Measurements from ENCODE around the gene MFSD12.
"Not testable (repeated sequence)": the region's sequence is repeated elsewhere in the genome, so short reads cannot be mapped to it uniquely, and the experiment has no call there.

The MFSD12 gene

GRCh38 chr19:3508771-3509535, 48.4 kb downstream of the MFSD12 start:
- no peak for DNase-seq (ENCODE audit: low read depth in 2 of 2, low spot score in 1 of 2)

DNA sequence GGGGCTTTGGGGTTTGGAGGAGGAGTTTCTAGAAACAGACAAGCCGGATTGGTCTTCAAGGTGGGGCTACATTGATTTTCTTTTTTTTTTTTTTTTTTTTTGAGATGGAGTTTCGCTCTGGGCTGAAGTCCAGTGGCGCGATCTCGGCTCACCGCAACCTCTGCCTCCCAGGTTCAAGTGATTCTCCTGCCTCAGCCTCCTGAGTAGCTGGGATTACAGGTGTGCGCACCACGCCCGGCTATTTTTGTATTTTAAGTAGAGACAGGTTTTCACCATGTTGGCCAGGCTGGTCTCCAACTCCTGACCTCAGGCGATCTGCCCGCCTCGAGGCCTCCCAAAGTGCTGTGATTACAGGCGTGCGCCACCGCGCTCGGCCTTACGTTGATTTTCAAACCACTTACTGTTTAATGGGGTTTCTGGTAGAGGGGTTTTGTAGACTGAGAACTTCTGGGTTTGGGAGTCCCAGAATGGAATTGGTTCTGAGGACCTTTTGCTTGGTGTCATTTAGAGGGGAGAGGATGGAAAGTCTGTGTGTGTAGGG, 49.2 kb downstream of the MFSD12 start:
- DNase-seq (ENCODE audit: low read depth in 2 of 2, low spot score in 1 of 2), result not testable (repeated sequence)

DNA sequence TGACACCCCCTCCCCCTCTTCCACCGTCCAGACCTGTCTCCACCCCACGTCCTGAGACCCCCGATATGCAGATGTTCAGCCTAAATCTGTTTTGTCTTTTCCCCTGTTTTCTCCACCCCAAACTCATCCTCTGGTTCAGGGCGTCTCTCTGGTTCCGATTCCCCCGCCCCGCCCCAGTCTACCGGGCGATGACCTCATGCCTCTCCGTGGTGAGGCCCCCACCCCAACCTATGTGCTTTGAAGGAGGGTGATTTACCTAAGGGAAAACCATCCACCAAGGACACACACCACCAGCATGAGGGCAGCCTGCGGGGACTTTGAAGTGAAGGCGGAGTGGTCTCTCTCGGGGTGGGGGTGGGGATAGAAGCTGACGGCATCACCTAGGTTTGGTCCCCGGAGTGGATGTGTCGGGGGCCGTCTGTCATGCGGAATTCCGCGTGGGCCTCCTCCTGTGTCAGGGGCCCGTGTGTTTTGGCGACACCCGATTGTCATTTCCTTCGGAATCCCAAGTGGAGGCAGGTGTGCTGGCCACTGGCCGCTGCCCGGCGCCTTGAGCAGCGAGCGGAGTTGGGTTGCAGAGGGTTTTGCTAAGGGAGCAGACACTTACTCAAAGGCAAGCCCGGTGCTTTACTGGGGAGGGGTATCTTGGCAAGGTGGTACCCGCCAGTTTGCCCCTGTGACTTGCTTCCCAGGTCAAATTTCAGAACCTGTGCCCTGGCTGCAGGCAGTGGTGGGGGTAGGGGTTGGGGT, 49.8 kb downstream of the MFSD12 start:
- no peak for DNase-seq (ENCODE audit: low read depth in 2 of 2, low spot score in 1 of 2)

GRCh38 chr19:3506384-3507340, 50.7 kb downstream of the MFSD12 start:
- DNase-seq (ENCODE audit: low read depth in 2 of 2, low spot score in 1 of 2), result no peak

- peak; percentile 98 to 99 for DNase-seq (ENCODE audit: low read depth in 2 of 2, low spot score in 1 of 2)
These were observed 51.6 kb downstream of the MFSD12 start, which contains the start of gene FZR1 for GRCh38 chr19:3505598-3506383. FZR1 (plus strand) TSS chr19:3506311; CDS start chr19:3522990, 16,679 bp downstream.

DNA sequence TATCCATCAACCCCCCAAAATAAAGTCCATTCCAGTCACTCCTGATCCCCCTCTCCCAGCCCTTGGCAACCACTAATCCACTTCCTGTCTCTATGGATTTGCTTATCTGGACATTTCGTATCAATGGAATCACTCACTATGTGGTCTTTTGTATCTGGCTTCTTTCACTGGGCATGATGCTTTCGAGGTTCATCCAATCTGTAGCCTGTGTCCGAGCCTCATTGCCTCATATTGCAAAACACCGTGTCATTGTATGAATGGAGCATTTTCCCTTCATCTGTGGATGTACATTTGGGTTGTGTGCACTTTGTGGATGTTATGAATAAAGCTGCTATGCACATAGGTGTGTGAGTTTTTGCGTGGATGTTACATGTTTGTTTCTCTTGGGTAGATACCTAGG, 52.7 kb downstream of the MFSD12 start:
- no peak for DNase-seq (ENCODE audit: low read depth in 2 of 2, low spot score in 1 of 2)

GRCh38 chr19:3503036-3503572, 54.3 kb downstream of the MFSD12 start:
- no peak for DNase-seq (ENCODE audit: low read depth in 2 of 2, low spot score in 1 of 2)

DNA sequence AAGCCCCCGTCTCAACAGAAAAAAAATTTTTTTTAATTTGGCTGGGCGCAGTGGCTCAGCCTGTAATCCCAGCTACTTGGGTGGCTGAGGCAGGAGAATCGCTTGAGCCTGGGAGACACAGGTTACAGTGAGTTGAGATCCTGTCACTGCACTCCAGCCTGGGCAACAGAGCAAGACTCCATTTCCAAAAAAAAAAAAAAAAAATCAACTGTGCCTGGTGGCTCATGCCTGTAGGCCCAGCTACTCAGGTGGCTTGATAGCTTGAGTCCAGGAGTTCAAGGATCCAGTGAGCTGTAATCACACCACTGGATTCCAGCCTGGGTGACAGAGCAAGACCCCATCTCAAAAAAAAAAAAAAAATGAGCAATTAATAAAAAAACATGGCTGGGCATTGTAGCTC, 55.6 kb downstream of the MFSD12 start:
- no peak for DNase-seq (ENCODE audit: low read depth in 2 of 2, low spot score in 1 of 2)

DNA sequence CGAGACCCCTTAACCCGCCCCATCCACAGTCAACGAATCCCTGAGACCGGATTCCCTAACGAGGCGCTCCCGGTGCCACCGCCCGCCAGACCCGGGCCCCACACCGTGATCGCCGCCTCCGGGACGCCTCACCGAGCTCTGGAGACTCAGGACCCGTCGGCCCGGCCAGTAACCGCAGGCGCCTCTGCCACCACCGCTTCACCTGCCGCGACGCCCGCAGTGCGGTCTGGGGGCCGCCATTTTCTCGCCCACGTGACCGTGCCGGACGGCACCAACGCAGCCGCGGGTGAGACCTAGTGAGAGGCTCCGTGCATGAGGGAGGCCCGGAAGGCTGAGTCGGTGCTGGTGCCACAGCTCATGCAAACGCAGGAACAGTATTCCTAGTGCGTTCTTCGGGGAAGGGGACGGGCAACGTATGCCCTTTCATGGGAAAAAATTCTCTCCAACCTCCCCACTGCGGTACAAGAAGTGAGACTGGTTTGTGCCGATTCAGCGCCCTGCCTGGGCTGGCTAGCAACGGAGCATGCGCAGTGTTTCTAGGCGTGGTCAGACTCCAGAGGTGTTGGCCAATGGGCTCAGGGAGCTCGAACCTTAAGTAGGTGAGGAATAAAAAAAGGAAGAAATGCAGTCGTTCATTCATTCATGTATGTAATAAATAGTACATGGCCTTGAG, 56.8 kb downstream of the MFSD12 start, which contains the start of gene DOHH:
TSS of gene DOHH (minus strand) at position 246 of the 673 bp plus-strand sequence. CDS start 3,860 bp downstream, outside the sequence.
- peak; percentile 92 to 93 for DNase-seq (ENCODE audit: low read depth in 2 of 2, low spot score in 1 of 2)

DNA sequence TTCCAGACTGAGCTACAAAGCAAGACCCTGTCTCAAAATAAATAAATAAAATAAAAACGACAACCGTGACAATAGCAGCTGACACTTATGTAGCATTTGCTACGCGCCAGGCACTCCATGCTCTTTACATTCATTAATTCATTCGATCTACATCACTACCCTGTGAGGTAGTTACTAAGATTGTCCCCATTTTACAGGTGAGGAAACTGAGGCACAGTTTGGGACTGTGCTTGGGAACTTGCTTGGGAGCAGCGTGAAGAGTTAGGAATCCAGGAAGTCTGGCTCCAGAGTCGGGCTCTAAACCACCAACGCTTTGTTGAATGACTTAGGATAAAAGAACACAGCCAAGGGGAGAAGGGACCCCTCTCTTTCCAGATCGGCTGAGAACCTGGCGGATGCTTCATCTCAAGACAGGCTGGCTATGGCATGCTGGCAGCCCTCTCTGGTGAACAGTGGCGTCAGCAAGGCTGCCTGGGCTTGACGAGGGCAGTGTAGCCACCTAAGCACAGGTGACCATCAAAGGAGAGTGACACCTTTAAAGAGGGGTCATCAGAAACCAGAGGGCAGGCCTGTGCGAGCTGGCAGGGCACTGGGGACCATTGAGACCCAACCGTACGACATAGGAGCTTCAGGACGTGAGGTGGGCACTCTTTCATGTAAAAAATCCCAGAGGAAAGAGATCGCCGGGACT, 57.5 kb downstream of the MFSD12 start:
- no peak for DNase-seq (ENCODE audit: low read depth in 2 of 2, low spot score in 1 of 2)

GRCh38 chr19:3497757-3498520, 59.4 kb downstream of the MFSD12 start:
- DNase-seq (ENCODE audit: low read depth in 2 of 2, low spot score in 1 of 2), result no peak

GRCh38 chr19:3496392-3497273, 60.8 kb downstream of the MFSD12 start:
- DNase-seq (ENCODE audit: low read depth in 2 of 2, low spot score in 1 of 2), result no peak

DNA sequence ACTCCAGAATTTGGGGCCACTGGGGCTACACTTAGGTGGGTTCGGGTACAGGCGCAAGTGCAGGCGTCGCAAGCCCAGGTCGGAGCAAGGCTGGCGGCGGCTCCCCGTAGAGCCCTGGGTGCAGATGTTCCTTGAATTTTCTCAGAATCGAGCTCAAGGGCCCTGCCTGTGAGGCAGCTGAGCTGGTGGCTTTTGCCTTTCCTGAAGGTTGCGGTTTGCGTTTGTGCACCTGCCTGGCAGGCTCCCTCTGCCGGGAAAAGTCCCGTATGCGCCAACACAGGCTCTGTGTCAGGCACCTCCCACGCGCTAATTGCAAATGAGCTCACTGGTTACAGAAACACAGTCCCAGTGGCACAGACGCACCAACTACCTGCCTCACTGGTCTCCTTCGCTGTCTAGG, 62.8 kb downstream of the MFSD12 start:
- DNase-seq (ENCODE audit: low read depth in 2 of 2, low spot score in 1 of 2), result no peak

Data from stimulated activated CD8-positive, alpha-beta memory T cell treated with anti-CD3 and anti-CD28 coated beads, Interleukin-4, amount 100 ng/mL, for 4 hours (primary cell).